TTC549 (cell line): Measurements from ENCODE around the gene PTPRK.
"Not testable (repeated sequence)": the region's sequence is repeated elsewhere in the genome, so short reads cannot be mapped to it uniquely, and the experiment has no call there.

Experiments
- FAIRE-seq: peaks from 2 replicates; lab custom pipeline; 2012; peaks lifted over from hg19 to GRCh38; lab: Jason Lieb, UNC

The PTPRK gene

GRCh38 chr6:128000363-128000762, 520.0 kb downstream of the PTPRK start:
- no peak for FAIRE-seq

GRCh38 chr6:127998985-127999384, 521.4 kb downstream of the PTPRK start:
- FAIRE-seq, result no peak

- FAIRE-seq, result no peak
Measured at GRCh38 chr6:127997496-127998164, 522.8 kb downstream of the PTPRK start.

GRCh38 chr6:127996925-127997324, 523.5 kb downstream of the PTPRK start:
- FAIRE-seq, result no peak

- FAIRE-seq, result no peak
Measured at GRCh38 chr6:127992144-127992543, 528.3 kb downstream of the PTPRK start.

GRCh38 chr6:127990074-127990473, 530.3 kb downstream of the PTPRK start:
- no peak for FAIRE-seq

GRCh38 chr6:127980996-127981395, 539.4 kb downstream of the PTPRK start:
- no peak for FAIRE-seq

- not testable (repeated sequence) for FAIRE-seq
Measured at GRCh38 chr6:127978185-127978584, 542.2 kb downstream of the PTPRK start.

- no peak for FAIRE-seq
Measured at GRCh38 chr6:127976796-127977195, 543.6 kb downstream of the PTPRK start.

- FAIRE-seq, result no peak
Measured at GRCh38 chr6:127976111-127976510, 544.3 kb downstream of the PTPRK start.

- FAIRE-seq, result no peak
Measured at GRCh38 chr6:127972815-127973214, 547.6 kb downstream of the PTPRK start.

- no peak for FAIRE-seq
Measured at GRCh38 chr6:127971945-127972391, 548.4 kb downstream of the PTPRK start.

GRCh38 chr6:127971386-127971785, 549.0 kb downstream of the PTPRK start:
- FAIRE-seq, result no peak

- FAIRE-seq, result no peak
Measured at GRCh38 chr6:127969701-127970100, 550.7 kb downstream of the PTPRK start.

- FAIRE-seq, result no peak
Measured at GRCh38 chr6:127968394-127968793, 552.0 kb downstream of the PTPRK start.

- no peak for FAIRE-seq
Measured at GRCh38 chr6:127967708-127968107, 552.7 kb downstream of the PTPRK start.

- no peak for FAIRE-seq
Measured at GRCh38 chr6:127966616-127967015, 553.8 kb downstream of the PTPRK start.

GRCh38 chr6:127963495-127963894, 556.9 kb downstream of the PTPRK start:
- no peak for FAIRE-seq

GRCh38 chr6:127959869-127960268, 560.5 kb downstream of the PTPRK start:
- FAIRE-seq, result no peak

GRCh38 chr6:127956956-127957355, 563.4 kb downstream of the PTPRK start:
- FAIRE-seq, result no peak

- no peak for FAIRE-seq
Measured at GRCh38 chr6:127956260-127956888, 564.0 kb downstream of the PTPRK start.

GRCh38 chr6:127954082-127954481, 566.3 kb downstream of the PTPRK start:
- no peak for FAIRE-seq

- no peak for FAIRE-seq
Measured at GRCh38 chr6:127952831-127953230, 567.6 kb downstream of the PTPRK start.

- no peak for FAIRE-seq
Measured at GRCh38 chr6:127952176-127952575, 568.2 kb downstream of the PTPRK start.
